HEK293 (cell line): ENCODE results near the gene LYST.
A peak's percentile ranks its signal among the peaks of the same experiment; 100 is the strongest.

Experiments used
- CTCF ChIA-PET: fragments of 350-600 bp; formaldehyde crosslinking; extraction: SDS; loops from one replicate; lab custom pipeline; 2021; ENCODE audit warnings: antibody characterized with exemption; lab: Yijun Ruan, JAX
- POLR2A ChIA-PET: fragments of 300-600 bp; formaldehyde crosslinking; extraction: SDS; loops from one replicate; lab custom pipeline; 2020; ENCODE audit warnings: antibody characterized with exemption, inconsistent platforms; lab: Yijun Ruan, JAX
- H3K27ac ChIP-seq: fragments of 200-500 bp; sonication (Bioruptor generic); 2 replicates; pipeline ENCODE4 v1.5.1; 2014; ENCODE audit warnings: low read depth, low read length, control low read depth, inconsistent platforms; ENCODE audit errors: extremely low read depth
- H3K36me3 ChIP-seq, 2 experiments: fragments of 200-500 bp in 1 of 2; sonication (Bioruptor generic) in 1 of 2; 1 replicate in 1 of 2; 2 replicates in 1 of 2; pipeline ENCODE4 v1.5.1; 2014 to 2017; ENCODE audit warnings: inconsistent platforms in 2 of 2, low read length in 2 of 2; ENCODE audit not compliant: control insufficient read depth in 2 of 2, insufficient read depth in 1 of 2
- H3K4me1 ChIP-seq: fragments of 200-500 bp; sonication (Bioruptor generic); 2 replicates; pipeline ENCODE4 v1.5.1; 2014; ENCODE audit warnings: mild to moderate bottlenecking, low read length, inconsistent platforms; ENCODE audit not compliant: control insufficient read depth, insufficient read depth
- H3K4me3 ChIP-seq: 2 replicates; pipeline ENCODE4 v1.5.1; 2011; ENCODE audit warnings: low read depth, mild to moderate bottlenecking, control low read depth, low read length, moderate library complexity
- H3K9me3 ChIP-seq: fragments of 200-500 bp; sonication (Bioruptor generic); 2 replicates; pipeline ENCODE4 v1.5.1; 2014; ENCODE audit warnings: low read depth, low read length, inconsistent platforms; ENCODE audit not compliant: control insufficient read depth, insufficient read depth
- REPIN1 ChIP-seq: fragments of 450-650 bp; formaldehyde crosslinking; IDR thresholded peaks from 2 replicates; pipeline ENCODE4 v1.5.1; 2017; ENCODE audit warnings: missing biosample characterization, missing genetic modification characterization, low read depth
- SCRT2 ChIP-seq: fragments of 450-650 bp; formaldehyde crosslinking; IDR thresholded peaks from 2 replicates; pipeline ENCODE4 v1.5.1; 2016; ENCODE audit warnings: missing biosample characterization, missing genetic modification characterization
- ZBTB1 ChIP-seq: fragments of 450-650 bp; formaldehyde crosslinking; IDR thresholded peaks from 2 replicates; pipeline ENCODE4 v1.5.1; 2016; ENCODE audit warnings: missing biosample characterization, missing genetic modification characterization
- ZFHX2 ChIP-seq: fragments of 450-650 bp; formaldehyde crosslinking; conservative IDR thresholded peaks from 2 replicates; pipeline ENCODE4 v1.5.1; 2016; ENCODE audit warnings: missing biosample characterization, missing genetic modification characterization
- ZNF10 ChIP-seq: fragments of 450-650 bp; formaldehyde crosslinking; IDR thresholded peaks from 2 replicates; pipeline ENCODE4 v1.5.1; 2017; ENCODE audit warnings: missing biosample characterization, missing genetic modification characterization
- ZNF202 ChIP-seq: fragments of 450-650 bp; formaldehyde crosslinking; IDR thresholded peaks from 2 replicates; pipeline ENCODE4 v1.5.1; 2016; ENCODE audit warnings: missing biosample characterization, missing genetic modification characterization, borderline replicate concordance
- ZNF350 ChIP-seq: fragments of 450-650 bp; formaldehyde crosslinking; IDR thresholded peaks from 2 replicates; pipeline ENCODE4 v1.5.0; 2017; ENCODE audit warnings: missing biosample characterization, mild to moderate bottlenecking, missing genetic modification characterization
- ZNF596 ChIP-seq: fragments of 450-650 bp; IDR thresholded peaks from 2 replicates; pipeline ENCODE4 v1.5.0; 2018; ENCODE audit warnings: missing biosample characterization, mild to moderate bottlenecking, missing genetic modification characterization, moderate library complexity
- ZNF626 ChIP-seq: fragments of 450-650 bp; sonication (Bioruptor Pico); formaldehyde crosslinking; IDR thresholded peaks from 2 replicates; pipeline ENCODE4 v1.5.1; 2018; ENCODE audit warnings: missing biosample characterization, missing genetic modification characterization, inconsistent platforms
- ZNF76 ChIP-seq: fragments of 450-650 bp; formaldehyde crosslinking; IDR thresholded peaks from 2 replicates; pipeline ENCODE4; 2016; ENCODE audit warnings: low read depth, missing biosample characterization, missing genetic modification characterization, borderline replicate concordance
- TF ChIP-seq, protein P1 (sequence below): fragments of 450-650 bp; formaldehyde crosslinking; IDR thresholded peaks from 2 replicates; pipeline ENCODE4 v1.5.1; 2017; ENCODE audit warnings: missing biosample characterization, missing genetic modification characterization
- TF ChIP-seq, protein P2 (sequence below): fragments of 450-650 bp; formaldehyde crosslinking; IDR thresholded peaks from 2 replicates; pipeline ENCODE4 v1.5.0; 2017; ENCODE audit warnings: missing biosample characterization, missing genetic modification characterization, borderline replicate concordance
- TF ChIP-seq, protein P3 (sequence below): fragments of 450-650 bp; formaldehyde crosslinking; IDR thresholded peaks from 2 replicates; pipeline ENCODE4 v1.5.1; 2017; ENCODE audit warnings: missing biosample characterization, missing genetic modification characterization
- TF ChIP-seq, protein P4 (sequence below): fragments of 450-650 bp; formaldehyde crosslinking; conservative IDR thresholded peaks from 2 replicates; pipeline ENCODE4 v1.5.1; 2016; ENCODE audit warnings: low read depth, missing biosample characterization, missing genetic modification characterization
- TF ChIP-seq, protein P5 (sequence below): fragments of 450-650 bp; formaldehyde crosslinking; IDR thresholded peaks from 2 replicates; pipeline ENCODE4 v1.5.1; 2016; ENCODE audit warnings: missing biosample characterization, missing genetic modification characterization

LYST gene

DNA sequence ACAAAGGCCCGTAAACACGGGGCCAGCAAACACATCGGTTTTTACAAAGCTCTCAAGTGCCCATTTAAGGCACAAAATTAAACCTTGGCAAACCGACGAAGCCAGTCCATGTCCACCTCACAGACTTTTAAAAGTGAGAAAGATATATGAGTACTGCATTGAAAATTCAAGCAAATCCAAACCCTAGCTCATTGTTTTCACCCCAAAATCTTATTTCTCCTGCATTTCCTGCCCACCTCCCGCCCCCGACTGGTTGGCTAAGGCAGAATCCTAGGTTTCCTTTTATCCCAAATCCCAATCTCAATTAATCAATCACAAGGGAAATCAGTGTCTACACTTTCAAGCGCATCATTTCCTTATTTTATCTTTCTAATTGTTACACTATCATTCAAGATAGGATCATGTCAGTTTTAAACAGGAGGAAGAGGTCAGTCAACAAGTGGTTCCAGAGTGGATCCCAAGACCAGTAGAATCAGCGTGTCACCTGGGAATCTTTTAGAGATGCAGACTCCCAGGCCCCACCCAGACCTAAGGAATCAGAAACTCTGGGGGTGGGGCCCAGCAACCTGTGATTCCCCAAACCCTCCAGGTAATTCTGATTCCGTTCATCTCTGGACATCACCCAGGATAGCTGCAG, 215.4 kb downstream of the LYST start (continued):
- TF ChIP-seq, protein P1, sequence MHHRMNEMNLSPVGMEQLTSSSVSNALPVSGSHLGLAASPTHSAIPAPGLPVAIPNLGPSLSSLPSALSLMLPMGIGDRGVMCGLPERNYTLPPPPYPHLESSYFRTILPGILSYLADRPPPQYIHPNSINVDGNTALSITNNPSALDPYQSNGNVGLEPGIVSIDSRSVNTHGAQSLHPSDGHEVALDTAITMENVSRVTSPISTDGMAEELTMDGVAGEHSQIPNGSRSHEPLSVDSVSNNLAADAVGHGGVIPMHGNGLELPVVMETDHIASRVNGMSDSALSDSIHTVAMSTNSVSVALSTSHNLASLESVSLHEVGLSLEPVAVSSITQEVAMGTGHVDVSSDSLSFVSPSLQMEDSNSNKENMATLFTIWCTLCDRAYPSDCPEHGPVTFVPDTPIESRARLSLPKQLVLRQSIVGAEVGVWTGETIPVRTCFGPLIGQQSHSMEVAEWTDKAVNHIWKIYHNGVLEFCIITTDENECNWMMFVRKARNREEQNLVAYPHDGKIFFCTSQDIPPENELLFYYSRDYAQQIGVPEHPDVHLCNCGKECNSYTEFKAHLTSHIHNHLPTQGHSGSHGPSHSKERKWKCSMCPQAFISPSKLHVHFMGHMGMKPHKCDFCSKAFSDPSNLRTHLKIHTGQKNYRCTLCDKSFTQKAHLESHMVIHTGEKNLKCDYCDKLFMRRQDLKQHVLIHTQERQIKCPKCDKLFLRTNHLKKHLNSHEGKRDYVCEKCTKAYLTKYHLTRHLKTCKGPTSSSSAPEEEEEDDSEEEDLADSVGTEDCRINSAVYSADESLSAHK (tag by site-specific recombination) = no peak
- TF ChIP-seq, protein P2, sequence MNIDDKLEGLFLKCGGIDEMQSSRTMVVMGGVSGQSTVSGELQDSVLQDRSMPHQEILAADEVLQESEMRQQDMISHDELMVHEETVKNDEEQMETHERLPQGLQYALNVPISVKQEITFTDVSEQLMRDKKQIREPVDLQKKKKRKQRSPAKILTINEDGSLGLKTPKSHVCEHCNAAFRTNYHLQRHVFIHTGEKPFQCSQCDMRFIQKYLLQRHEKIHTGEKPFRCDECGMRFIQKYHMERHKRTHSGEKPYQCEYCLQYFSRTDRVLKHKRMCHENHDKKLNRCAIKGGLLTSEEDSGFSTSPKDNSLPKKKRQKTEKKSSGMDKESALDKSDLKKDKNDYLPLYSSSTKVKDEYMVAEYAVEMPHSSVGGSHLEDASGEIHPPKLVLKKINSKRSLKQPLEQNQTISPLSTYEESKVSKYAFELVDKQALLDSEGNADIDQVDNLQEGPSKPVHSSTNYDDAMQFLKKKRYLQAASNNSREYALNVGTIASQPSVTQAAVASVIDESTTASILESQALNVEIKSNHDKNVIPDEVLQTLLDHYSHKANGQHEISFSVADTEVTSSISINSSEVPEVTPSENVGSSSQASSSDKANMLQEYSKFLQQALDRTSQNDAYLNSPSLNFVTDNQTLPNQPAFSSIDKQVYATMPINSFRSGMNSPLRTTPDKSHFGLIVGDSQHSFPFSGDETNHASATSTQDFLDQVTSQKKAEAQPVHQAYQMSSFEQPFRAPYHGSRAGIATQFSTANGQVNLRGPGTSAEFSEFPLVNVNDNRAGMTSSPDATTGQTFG (tag by site-specific recombination) = no peak
- TF ChIP-seq, all 188 proteins: peak for 2

DNA sequence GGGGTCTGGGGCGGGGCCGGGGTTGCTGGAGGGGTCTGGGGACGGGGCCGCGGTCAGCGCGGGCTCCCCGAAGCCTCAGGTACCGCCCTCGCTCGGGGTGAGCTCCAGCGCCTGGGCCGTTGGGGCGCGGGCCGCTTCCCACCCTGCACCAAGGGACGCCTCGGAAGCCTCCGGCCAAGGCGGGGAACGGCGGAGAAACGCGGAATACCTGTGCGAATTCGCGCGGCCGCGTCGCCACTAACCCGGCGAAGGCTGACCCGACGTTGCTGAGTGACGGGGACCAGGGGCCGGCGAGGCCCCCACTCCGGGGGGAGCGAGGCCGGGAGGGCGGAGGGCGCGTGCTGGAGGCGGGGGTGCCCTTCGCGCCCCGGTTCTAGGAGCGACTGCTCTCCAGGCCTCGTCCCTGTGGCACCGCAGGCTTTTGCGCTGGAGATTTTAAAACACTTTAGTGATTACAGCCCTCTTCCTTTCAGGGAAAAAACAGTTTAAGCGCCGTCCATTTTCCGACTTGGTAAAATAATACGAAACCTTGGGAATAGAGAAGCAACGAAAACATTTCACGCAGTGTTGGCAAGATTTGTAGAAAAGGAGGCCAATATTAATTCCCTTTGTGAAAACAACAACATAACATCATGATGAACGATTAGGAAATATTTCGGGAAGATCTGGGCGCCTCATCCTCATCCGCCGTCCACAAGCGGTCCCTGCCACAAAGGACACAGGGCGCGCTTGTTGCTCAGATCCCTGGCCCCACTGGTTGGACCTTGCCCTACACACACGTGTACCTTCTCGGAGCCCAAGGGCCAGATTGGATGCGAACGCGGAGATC, 216.2 kb downstream of the LYST start:
- H3K4me3 ChIP-seq = peak overlapping the region; percentile 42
- CTCF ChIA-PET = interaction anchor here (0.6 kb wide), 3 partner anchors 10 to 996 kb away, joined by 4 to 5 read pairs (median 4); no protein-coding TSS in a partner anchor
- H3K36me3 ChIP-seq = no peaks in the 10 kb centered on the region; a peak in 1 of 3 replicates
- peaks cover 3% of the 10 kb centered on the region; the same call in 1 of the 2 replicates for H3K4me1 ChIP-seq
- H3K27ac ChIP-seq = no peak overlapping the region; the same call in 1 of the 2 replicates
- TF ChIP-seq ZNF76 (no peak), ZNF202 (peak; percentile 94), SCRT2 (tag by site-specific recombination) (no peak), ZBTB1 (no peak), ZNF10 (tag by site-specific recombination) (peak; percentile 47; the same call in 1 of the 2 replicates), ZNF350 (tag by site-specific recombination) (no peak), REPIN1 (tag by site-specific recombination) (no peak), ZNF596 (peak; percentile 58; the same call in 1 of the 2 replicates), ZFHX2 (tag by site-specific recombination) (no peak), ZNF626 (tag by site-specific recombination) (no peak)
- TF ChIP-seq, protein P3, sequence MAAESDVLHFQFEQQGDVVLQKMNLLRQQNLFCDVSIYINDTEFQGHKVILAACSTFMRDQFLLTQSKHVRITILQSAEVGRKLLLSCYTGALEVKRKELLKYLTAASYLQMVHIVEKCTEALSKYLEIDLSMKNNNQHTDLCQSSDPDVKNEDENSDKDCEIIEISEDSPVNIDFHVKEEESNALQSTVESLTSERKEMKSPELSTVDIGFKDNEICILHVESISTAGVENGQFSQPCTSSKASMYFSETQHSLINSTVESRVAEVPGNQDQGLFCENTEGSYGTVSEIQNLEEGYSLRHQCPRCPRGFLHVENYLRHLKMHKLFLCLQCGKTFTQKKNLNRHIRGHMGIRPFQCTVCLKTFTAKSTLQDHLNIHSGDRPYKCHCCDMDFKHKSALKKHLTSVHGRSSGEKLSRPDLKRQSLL (tag by site-specific recombination) = 0 out of 2 replicates have a peak, but pooled peaks have one; percentile 25
- TF ChIP-seq, protein P4, sequence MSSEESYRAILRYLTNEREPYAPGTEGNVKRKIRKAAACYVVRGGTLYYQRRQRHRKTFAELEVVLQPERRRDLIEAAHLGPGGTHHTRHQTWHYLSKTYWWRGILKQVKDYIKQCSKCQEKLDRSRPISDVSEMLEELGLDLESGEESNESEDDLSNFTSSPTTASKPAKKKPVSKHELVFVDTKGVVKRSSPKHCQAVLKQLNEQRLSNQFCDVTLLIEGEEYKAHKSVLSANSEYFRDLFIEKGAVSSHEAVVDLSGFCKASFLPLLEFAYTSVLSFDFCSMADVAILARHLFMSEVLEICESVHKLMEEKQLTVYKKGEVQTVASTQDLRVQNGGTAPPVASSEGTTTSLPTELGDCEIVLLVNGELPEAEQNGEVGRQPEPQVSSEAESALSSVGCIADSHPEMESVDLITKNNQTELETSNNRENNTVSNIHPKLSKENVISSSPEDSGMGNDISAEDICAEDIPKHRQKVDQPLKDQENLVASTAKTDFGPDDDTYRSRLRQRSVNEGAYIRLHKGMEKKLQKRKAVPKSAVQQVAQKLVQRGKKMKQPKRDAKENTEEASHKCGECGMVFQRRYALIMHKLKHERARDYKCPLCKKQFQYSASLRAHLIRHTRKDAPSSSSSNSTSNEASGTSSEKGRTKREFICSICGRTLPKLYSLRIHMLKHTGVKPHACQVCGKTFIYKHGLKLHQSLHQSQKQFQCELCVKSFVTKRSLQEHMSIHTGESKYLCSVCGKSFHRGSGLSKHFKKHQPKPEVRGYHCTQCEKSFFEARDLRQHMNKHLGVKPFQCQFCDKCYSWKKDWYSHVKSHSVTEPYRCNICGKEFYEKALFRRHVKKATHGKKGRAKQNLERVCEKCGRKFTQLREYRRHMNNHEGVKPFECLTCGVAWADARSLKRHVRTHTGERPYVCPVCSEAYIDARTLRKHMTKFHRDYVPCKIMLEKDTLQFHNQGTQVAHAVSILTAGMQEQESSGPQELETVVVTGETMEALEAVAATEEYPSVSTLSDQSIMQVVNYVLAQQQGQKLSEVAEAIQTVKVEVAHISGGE = no peak
- TF ChIP-seq, protein P5, sequence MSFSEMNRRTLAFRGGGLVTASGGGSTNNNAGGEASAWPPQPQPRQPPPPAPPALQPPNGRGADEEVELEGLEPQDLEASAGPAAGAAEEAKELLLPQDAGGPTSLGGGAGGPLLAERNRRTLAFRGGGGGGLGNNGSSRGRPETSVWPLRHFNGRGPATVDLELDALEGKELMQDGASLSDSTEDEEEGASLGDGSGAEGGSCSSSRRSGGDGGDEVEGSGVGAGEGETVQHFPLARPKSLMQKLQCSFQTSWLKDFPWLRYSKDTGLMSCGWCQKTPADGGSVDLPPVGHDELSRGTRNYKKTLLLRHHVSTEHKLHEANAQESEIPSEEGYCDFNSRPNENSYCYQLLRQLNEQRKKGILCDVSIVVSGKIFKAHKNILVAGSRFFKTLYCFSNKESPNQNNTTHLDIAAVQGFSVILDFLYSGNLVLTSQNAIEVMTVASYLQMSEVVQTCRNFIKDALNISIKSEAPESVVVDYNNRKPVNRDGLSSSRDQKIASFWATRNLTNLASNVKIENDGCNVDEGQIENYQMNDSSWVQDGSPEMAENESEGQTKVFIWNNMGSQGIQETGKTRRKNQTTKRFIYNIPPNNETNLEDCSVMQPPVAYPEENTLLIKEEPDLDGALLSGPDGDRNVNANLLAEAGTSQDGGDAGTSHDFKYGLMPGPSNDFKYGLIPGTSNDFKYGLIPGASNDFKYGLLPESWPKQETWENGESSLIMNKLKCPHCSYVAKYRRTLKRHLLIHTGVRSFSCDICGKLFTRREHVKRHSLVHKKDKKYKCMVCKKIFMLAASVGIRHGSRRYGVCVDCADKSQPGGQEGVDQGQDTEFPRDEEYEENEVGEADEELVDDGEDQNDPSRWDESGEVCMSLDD (tag by site-specific recombination) = no peak
- no peaks in the 10 kb centered on the region for H3K9me3 ChIP-seq
- POLR2A ChIA-PET = no interaction called here
